ENCODE measurements around the gene WDR49.

WDR49 gene

DNA sequence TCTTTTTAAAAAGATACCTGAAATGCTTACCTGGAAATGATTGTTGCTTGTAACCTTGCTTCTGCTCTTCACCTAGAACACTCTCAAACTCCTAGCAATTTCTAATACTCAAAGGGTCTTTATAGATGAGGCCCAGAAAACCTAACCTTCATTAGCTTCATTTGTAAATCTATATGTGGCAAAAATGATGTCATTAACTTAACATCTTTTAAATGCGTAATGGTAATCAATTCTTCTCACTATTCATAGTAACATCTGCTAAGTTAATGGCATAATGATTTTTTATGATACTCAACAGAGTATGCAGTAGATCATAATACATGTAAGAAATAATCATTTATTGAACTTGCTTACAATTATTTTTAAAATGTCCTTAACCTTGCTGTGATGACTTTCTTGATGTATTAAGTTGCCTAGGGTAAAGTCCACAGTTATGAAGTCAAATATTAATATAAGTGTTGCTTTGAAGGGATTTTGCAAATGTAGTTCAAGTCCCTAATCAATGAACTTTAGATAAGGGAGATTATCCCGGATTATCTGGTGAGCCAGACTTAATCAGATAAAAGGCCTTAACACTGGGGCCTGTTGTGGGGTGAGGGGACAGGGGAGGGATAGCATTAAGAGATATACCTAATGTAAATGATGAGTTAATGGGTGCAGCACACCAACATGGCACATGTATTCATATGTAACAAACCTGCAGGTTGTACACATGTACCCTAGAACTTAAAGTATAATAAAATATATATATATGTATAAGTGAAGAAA lies 169.8 kb downstream of the WDR49 start:
- no peak for DNase-seq

DNA sequence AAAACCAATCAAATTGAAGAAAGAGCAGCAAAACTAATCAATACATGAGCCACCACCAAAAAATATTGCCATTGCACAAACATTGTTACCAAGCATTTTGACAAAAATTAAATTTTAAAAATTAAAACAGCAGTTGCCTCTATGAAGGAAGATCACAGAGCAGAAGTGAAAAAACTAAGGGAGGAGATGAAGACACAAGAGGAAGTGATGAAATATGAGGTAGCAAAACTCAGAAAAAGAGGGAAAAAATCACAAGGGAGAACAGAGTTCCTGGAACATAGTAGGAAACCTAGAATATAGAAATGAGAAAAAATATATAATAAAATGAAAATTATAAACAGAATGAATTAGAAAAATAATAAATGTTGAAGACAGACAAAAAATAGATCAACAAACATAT lies 172.6 kb downstream of the WDR49 start:
- DNase-seq: no peak

GRCh38 chr3:167480748-167481147 lies 173.0 kb downstream of the WDR49 start:
- DNase-seq: no peak

DNA sequence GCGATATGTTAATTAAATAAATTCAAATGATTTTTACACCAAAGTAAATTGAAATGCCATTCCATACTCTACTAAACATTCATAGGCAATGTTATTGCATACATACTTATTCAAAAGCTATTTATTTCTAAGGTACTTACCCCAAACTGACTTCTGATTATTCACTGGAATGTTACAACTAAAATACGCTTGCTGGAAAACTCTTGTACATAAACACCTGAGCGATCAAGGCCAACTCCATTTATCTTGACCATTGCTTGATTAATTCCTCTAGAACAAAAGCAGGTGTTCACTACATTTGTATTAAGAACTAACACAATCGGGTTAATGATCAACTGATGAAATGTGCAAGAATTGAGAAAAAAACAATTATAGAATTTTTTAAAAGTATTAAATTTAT lies 179.9 kb downstream of the WDR49 start, which contains the start of gene SERPINI2:
SERPINI2 (minus strand) TSS at position 180 of the 400 bp plus-strand sequence. CDS start 2,208 bp downstream, outside the sequence.
- no peak for DNase-seq

DNA sequence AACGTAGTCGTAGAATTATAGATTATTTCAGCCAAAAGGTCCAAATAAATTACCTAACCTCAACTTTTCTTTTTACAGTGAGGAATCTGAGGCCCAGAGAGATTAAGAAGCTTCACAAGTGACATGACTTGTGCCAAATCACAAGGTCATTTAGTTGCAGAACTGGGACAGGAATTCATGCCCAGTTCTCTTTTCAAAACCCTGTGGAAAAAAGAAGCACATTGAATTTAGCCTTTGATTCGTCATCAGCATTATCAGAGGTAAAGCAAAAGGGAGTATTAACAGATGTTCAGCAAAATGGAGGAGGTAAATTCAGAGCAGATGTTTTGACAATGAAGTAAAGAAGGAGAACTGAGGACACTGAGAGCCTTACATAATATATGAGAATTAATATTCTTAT lies 184.4 kb downstream of the WDR49 start:
- DNase-seq: no peak

GRCh38 chr3:167467848-167468611 lies 185.7 kb downstream of the WDR49 start:
- no peak for DNase-seq

- no peak for DNase-seq
These were observed 186.8 kb downstream of the WDR49 start for GRCh38 chr3:167466966-167467365.

- no peak for DNase-seq
These were observed 197.5 kb downstream of the WDR49 start for GRCh38 chr3:167456157-167456799.

DNA sequence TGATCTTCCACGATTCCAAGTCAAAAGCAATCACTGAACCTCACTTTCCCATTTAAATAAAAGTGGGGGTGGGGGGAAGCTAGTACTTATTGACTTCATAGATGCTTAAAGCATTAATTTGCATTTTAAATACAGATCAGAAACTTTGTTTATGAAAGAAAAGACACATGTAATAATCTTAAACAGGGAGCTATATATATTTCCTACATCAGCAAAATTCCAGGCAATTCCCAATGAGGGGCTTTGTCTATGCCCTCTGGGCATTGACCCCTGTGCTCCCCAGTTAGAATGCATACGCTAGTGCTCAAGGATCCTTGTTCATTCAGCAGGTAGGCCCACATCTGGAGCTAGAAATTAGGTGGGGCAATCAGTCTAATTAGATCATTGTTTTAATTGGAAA lies 199.9 kb downstream of the WDR49 start:
- no peak for DNase-seq

DNA sequence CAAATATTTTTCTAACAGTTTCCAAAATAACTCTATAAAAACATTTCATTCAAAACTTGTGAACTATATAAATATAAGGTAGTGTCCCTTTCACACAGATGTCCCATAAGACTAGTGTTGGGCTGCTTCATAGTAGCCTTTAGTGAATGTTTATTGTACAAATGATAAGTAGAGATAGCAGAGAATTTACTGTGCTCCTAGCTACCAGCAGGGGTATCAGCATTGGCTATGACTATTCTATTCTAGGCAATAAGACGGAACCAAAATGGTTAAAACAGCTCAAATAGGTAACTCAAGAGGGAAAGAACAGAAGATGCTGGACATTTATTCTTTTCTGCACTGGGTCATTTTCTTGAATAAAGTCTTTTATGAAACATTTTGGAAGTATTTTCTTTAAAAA lies 202.5 kb downstream of the WDR49 start:
- no peak for DNase-seq

- DNase-seq: no peak
These were observed 203.1 kb downstream of the WDR49 start for GRCh38 chr3:167450675-167451074.

GRCh38 chr3:167450195-167450594 lies 203.5 kb downstream of the WDR49 start:
- DNase-seq: no peak

DNA sequence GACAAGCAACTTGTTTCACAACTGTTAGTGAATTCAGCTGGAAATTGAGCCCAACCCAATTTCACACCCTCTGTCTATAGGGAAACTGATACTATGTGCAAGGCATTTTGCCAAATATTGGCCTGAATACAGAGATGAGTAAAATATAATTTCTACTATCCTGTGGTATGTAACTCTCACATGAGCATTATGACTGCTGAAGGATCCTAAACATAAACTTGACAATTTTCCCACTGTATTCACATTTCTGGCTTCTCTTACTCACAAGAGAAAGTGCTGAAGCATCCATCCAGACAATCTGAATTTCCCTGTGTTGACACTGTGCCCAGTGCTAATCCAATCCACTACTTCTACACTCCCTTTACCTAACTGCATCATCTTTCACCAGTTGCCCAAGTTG lies 208.3 kb downstream of the WDR49 start:
- no peak for DNase-seq

DNA sequence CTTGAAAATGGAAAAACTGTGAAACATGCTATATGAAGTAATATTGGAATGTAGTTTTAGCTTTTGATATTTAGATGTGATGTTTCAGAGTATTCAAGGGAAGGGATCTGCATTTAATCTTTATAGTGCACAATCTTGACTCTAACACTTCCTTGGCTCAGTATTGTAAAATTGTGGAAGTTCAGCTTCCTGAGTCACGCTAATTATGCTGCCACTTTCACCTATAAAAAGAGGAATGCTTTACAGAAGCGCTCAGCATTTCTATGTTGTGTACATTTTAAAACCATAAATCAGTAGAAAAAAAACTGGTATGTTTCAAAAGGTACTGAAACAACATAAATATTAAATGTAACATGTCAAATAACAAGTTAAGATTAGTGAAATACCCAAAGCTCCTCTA lies 212.5 kb downstream of the WDR49 start:
- DNase-seq: no peak

- no peak for DNase-seq
These were observed 216.2 kb downstream of the WDR49 start for GRCh38 chr3:167437428-167438139.

Measured in activated gamma-delta T cell (primary cell).